ENCODE results near the gene HSPH1.

The HSPH1 gene

DNA sequence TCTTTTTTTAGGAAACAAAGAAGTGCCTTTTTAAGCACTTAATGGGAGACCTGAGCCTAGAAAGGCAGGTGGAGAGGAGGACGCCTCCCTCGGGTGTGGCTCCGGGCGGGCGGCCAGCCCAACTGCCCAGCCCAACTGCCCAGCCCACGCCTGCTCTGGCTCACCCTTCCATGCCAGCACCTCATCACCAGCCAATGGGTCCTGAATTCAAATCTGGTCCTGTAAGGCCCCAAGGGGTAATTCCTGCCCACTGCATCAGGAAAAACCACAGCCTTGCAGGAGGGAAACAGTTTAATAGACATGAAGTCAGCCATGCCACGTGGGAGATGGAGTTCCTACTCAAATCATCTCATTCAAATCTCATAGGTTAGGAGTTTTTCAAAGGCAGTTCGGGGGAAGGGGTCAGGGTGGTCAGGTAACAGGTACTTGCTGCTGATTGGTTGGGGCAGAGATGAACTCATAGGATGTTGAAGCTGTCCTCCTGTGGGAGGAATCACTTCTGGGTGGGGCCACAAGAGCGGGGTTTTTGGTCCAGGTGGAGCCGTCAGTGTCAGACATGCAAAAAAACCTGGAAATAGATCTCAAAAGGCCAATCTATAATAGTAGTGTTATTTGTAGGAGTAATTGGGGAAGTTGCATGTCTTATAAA is 64.9 kb downstream of the HSPH1 start:
- no peak for DNase-seq (ENCODE audit: low read depth)

- no peak for DNase-seq (ENCODE audit: low read depth)
Measured at GRCh38 chr13:31094331-31095015, 67.2 kb downstream of the HSPH1 start.

GRCh38 chr13:31093145-31093885 is 68.4 kb downstream of the HSPH1 start:
- DNase-seq (ENCODE audit: low read depth) = no peak

- no peak for DNase-seq (ENCODE audit: low read depth)
Measured at GRCh38 chr13:31092646-31093045, 69.1 kb downstream of the HSPH1 start.

DNA sequence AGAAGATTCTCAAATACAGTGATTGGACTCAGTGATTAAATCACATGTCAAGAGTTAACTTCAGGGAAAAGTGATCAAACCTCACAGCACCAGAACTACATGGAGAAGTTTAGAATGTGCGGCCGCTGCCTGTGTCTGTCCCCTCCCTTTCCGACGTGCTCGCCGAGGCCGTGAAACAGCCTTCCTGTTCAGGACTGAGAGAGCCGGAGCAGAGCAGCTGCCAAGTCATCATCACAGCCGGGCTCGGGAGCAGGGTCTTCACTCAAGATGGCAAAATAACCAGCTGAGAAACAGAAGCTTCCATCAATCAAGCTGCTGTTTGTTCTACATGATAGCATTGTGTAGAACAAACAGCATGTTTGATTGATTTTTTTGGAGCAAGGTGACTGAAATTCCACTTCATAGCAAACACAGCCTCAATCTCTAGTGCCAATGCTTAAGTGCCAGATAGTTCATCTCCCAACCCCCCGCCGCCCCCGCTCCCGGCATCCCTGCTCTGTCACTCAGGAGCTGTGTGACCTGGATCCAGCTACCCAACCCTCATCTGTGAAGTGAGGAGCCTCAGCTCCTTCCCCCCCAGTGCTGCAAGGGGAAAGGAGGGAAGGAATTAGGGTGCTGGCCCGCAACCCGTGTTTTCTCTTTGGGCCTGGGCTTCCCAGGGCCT is 70.6 kb downstream of the HSPH1 start:
- DNase-seq (ENCODE audit: low read depth) = no peak

DNA sequence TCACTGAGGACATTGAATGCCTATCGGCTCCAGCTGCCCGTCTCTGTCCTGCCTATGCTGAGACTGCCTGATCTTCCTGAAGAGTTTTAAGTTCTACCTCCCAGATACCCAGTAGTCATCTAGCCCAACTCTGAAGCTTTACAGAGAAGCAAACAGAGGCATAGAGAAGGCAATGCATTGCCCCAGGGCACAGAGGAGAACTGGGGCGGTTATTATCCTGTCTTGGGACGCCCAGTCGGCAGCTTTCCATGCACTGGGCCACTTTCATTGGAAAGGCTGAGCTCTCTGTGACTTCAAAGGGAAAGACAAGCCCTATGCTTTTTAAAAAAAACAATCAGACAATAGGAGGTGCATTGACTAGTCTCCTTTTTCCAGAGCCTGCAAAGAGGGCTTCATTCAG is 71.6 kb downstream of the HSPH1 start:
- DNase-seq (ENCODE audit: low read depth) = no peak

GRCh38 chr13:31089649-31090048 is 72.1 kb downstream of the HSPH1 start:
- DNase-seq (ENCODE audit: low read depth) = no peak

DNA sequence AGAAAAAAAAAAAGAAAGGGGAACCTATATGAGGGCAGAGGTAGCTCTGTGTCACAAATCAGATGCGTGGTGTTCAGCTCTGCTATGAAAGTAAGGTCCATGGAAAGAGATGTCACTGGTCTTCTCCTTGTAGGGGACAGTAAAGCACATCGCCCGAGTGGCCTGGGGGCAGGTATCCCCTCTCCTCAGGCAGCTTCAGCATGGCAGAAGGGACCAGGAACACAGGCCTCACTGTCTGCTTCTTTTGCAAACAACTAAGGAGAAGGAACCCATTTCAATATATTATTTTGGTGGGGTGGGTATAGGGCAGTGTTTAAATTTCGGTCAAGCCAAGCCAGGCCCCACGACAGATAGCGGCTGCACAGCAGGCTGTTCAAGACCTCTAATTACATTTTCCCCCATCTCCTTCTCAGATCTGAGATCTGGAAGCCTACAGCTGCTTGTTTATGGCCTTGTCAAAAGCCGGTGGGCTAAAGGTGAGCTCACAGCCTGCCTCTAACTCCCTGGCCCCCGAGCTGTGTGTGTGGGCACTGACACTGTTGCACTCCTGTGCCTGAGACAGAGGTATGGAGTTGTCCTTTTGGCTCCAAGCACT is 72.8 kb downstream of the HSPH1 start:
- no peak for DNase-seq (ENCODE audit: low read depth)

Measured in ELR (cell line).